ENCODE data around the gene M1AP.

DNA sequence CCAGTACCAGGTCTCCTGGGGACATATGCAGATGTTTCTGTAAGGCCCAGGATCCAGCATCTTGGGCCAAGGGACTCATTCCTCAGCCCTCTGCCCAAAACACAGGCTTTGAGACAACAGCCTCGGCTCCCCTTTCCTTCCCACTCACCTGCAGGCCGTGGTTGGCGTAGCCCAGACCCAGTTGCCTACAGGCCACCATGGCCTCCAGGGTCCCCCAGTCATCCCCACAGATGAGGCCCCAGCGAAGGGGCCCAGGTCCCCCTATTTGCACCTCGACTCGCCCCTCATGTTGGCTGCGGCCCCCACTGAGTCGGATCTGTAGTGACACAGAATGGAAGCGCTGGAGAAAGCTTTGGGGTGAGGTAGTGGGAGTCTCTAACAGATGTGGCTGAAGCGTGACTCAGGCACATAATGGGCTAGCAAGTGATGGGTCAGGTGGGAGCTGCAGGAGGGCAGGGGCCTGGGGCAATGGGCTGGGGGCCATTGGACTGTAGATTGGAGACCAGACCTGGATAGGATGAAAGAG, 112.6 kb downstream of the M1AP start:
- no peak for TF ChIP-seq POLR2A (IDR thresholded peaks at IDR 0.05; ENCODE audit: low read length)
- no peak for TF ChIP-seq GATA1 (IDR thresholded peaks at IDR 0.05; ENCODE audit: low read depth, low read length)
